Esophagus squamous epithelium (tissue), 4 donors: ENCODE results near the gene FAM171A2.

ENCODE experiments used
- POLR2A ChIP-seq, 4 donors: fragments of 450-650 bp; IDR thresholded peaks; one replicate each; pipeline ENCODE4 v1.6.1; 2017; ENCODE audit warnings: antibody characterized with exemption in 4 of 4, mild to moderate bottlenecking in 4 of 4, moderate library complexity in 3 of 4
- TF ChIP-seq, protein P1 (sequence below), 6 experiments: fragments of 450-650 bp in 4 of 6; fragments of 200-600 bp in 2 of 6; sonication (generic) in 2 of 6; IDR thresholded peaks; one replicate each; pipeline ENCODE4 v1.5.1; 2016 to 2019; ENCODE audit warnings: antibody characterized with exemption in 6 of 6, mild to moderate bottlenecking in 4 of 6, moderate library complexity in 4 of 6

DNA sequence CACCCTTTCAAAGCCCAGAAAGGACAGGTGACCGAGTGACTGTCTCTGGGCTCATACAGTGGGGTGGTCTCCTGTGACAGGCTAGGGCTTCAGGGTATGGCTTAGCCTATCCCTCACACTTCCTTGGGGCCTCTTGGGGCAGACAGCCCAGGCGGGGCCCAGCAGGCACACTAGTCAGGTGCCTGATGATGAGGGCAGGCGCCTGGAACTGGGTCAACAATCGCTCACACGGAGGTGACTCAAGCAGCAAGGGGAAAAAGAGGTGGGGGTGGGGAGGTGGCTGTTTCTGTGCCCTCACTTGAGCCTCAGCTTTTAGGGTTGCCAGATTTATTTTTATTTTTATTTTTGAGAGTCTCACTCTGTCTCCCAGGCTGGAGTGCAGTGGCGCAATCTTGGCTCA, 25.0 kb downstream of the FAM171A2 start:
- TF ChIP-seq, protein P1, sequence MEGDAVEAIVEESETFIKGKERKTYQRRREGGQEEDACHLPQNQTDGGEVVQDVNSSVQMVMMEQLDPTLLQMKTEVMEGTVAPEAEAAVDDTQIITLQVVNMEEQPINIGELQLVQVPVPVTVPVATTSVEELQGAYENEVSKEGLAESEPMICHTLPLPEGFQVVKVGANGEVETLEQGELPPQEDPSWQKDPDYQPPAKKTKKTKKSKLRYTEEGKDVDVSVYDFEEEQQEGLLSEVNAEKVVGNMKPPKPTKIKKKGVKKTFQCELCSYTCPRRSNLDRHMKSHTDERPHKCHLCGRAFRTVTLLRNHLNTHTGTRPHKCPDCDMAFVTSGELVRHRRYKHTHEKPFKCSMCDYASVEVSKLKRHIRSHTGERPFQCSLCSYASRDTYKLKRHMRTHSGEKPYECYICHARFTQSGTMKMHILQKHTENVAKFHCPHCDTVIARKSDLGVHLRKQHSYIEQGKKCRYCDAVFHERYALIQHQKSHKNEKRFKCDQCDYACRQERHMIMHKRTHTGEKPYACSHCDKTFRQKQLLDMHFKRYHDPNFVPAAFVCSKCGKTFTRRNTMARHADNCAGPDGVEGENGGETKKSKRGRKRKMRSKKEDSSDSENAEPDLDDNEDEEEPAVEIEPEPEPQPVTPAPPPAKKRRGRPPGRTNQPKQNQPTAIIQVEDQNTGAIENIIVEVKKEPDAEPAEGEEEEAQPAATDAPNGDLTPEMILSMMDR (IDR thresholded peaks at IDR 0.05): no peak
- TF ChIP-seq POLR2A (IDR thresholded peaks at IDR 0.05): no peak
